OCI-LY7 (cell line): Measurements from ENCODE around the gene THEM5. TPM values are rescaled to one million over a fixed set of nuclear protein-coding genes. Genes with fewer than 3 reads are reported as not detected.
A peak's percentile ranks its signal among the peaks of the same experiment; 100 is the strongest.
"Not testable (repeated sequence)": the region's sequence is repeated elsewhere in the genome, so short reads cannot be mapped to it uniquely, and the experiment has no call there.

Experiments used
- BruUV-seq: library from RNA; stranded (reverse); fragments of 400-500 nt; replicated peaks from 2 replicates; lab custom pipeline; 2021; lab: Mats Ljungman, UMichigan
- CTCF ChIA-PET: fragments of 300-600 bp; sonication (Branson Sonifier 250); formaldehyde crosslinking; loops from one replicate; lab custom pipeline; 2022; ENCODE audit warnings: antibody characterized with exemption; ENCODE audit not compliant: unreplicated experiment; lab: Charles Lee
- POLR2A ChIA-PET: fragments of 300-600 bp; sonication (Branson Sonifier 250); formaldehyde crosslinking; loops from one replicate; lab custom pipeline; 2022; ENCODE audit warnings: antibody characterized with exemption; lab: Charles Lee
- DNase-seq: peaks from one replicate; pipeline ENCODE4 v3.0.0-alpha.2; 2015; ENCODE audit warnings: low spot score
- H2AFZ ChIP-seq: fragments of 200-600 bp; sonication (generic), shearing (Covaris generic); 2 replicates; pipeline ENCODE4 v1.6.1; 2014; ENCODE audit warnings: mild to moderate bottlenecking, antibody characterized with exemption, low read length, moderate library complexity
- H3K27ac ChIP-seq: fragments of 200-600 bp; sonication (generic); 2 replicates; pipeline ENCODE4 v1.5.1; 2014; ENCODE audit warnings: mixed run types, low read depth, mild to moderate bottlenecking, moderate library complexity, low read length, inconsistent platforms; ENCODE audit not compliant: poor library complexity, severe bottlenecking
- H3K36me3 ChIP-seq: fragments of 200-600 bp; sonication (generic); 2 replicates; pipeline ENCODE4 v1.6.1; 2014; ENCODE audit warnings: mild to moderate bottlenecking, antibody characterized with exemption, low read length, moderate library complexity, mixed read lengths; ENCODE audit not compliant: insufficient read depth
- H3K4me1 ChIP-seq: fragments of 200-600 bp; sonication (generic); 2 replicates; pipeline ENCODE4 v1.5.1; 2014; ENCODE audit warnings: mild to moderate bottlenecking, low read length; ENCODE audit not compliant: insufficient read depth, poor library complexity, severe bottlenecking
- H3K4me2 ChIP-seq: fragments of 200-600 bp; sonication (generic); 2 replicates; pipeline ENCODE4 v1.6.1; 2014; ENCODE audit warnings: mild to moderate bottlenecking, low read length
- H3K4me3 ChIP-seq: fragments of 200-600 bp; sonication (generic); 2 replicates; pipeline ENCODE4 v1.5.1; 2014; ENCODE audit warnings: mild to moderate bottlenecking, low read depth, low read length; ENCODE audit not compliant: poor library complexity, severe bottlenecking
- H3K79me2 ChIP-seq: fragments of 200-600 bp; sonication (generic); 2 replicates; pipeline ENCODE4 v1.6.1; 2016; ENCODE audit warnings: low read depth, mild to moderate bottlenecking, low read length, moderate library complexity, mixed read lengths; ENCODE audit not compliant: insufficient read depth
- H3K9me2 ChIP-seq: fragments of 200-600 bp; sonication (generic); 2 replicates; pipeline ENCODE4 v1.6.1; 2016; ENCODE audit warnings: mild to moderate bottlenecking, low read length, mixed read lengths; ENCODE audit not compliant: insufficient read depth
- H3K9me3 ChIP-seq: fragments of 200-600 bp; sonication (generic); 2 replicates; pipeline ENCODE4 v1.6.1; 2014; ENCODE audit warnings: mild to moderate bottlenecking, mixed run types, low read length, mixed read lengths
- H4K20me1 ChIP-seq: fragments of 200-600 bp; sonication (generic); 2 replicates; pipeline ENCODE4 v1.6.1; 2014; ENCODE audit warnings: mild to moderate bottlenecking, antibody characterized with exemption, low read length, moderate library complexity, mixed read lengths; ENCODE audit not compliant: insufficient read depth
- CTCF ChIP-seq: fragments of 200-600 bp; sonication (generic); conservative IDR thresholded peaks from 2 replicates; pipeline ENCODE4 v1.5.1; 2014; ENCODE audit warnings: mild to moderate bottlenecking, antibody characterized with exemption, low read length, moderate library complexity, mixed read lengths
- EZH2phosphoT487 ChIP-seq: fragments of 200-600 bp; sonication (generic); IDR thresholded peaks from 2 replicates; pipeline ENCODE4 v1.6.1; 2018; ENCODE audit warnings: low read depth, borderline replicate concordance, mild to moderate bottlenecking, mixed run types, antibody characterized with exemption, low read length, moderate library complexity, mixed read lengths
- intact Hi-C: fragments of 100-400 bp; cut with micrococcal nuclease; formaldehyde crosslinking; loops from one replicate; pipeline ENCODE4 v1.10.0; 2022; ENCODE audit not compliant: unreplicated experiment
- total RNA-seq, 2 experiments: library from RNA; depleted of rRNA in 1 of 2; stranded (reverse); fragments of >200 nt in 1 of 2; shearing (Covaris generic) in 1 of 2; gene quantifications; 2 replicates each; pipeline ENCODE4 v1.2.3, GENCODE V29; 2014 to 2022

The THEM5 gene
- total RNA-seq, 2 experiments from 2014 or later, result not detected

GRCh38 chr1:151882918-151883317, 29.4 kb upstream of the THEM5 start:
- H4K20me1 ChIP-seq, intact Hi-C loops, H3K4me1 ChIP-seq, DNase-seq, BruUV-seq, H3K9me2 ChIP-seq, H3K79me2 ChIP-seq, H3K36me3 ChIP-seq, H2AFZ ChIP-seq, H3K27ac ChIP-seq, H3K4me3 ChIP-seq, H3K9me3 ChIP-seq, H3K4me2 ChIP-seq, CTCF ChIA-PET: not testable (repeated sequence)
- POLR2A ChIA-PET, result interaction anchor here (1.1 kb wide), 1 partner anchor 39 kb away, joined by 3 read pairs; no protein-coding TSS in a partner anchor

DNA sequence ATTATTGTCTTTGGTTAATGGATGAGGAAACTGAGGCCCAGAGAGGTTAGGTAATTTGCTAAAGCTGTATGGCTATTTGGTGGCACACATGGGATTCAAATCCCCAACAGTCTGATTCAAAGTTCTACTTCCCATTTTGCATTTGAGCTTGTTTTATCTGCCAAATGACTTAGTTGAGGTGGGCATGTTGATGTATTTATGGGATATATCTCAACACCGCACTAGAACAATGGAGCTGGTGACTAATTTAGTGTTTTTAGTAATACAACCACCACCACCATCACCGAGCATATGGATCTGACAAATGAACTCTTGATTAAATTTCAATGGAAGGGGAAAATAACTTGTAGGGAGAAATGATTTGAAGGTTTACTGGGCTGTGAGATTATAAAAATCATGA, 29.0 kb upstream of the THEM5 start:
- no TSS peak for BruUV-seq
- Histone ChIP-seq H2AFZ (no peak overlapping the region), H4K20me1 (no peaks in the 10 kb centered on the region), H3K4me1 (peaks cover 4% of the 10 kb centered on the region), H3K4me2 (no peak overlapping the region), H3K9me3 (no peaks in the 10 kb centered on the region), H3K9me2 (no peaks in the 10 kb centered on the region), H3K27ac (no peak overlapping the region), H3K36me3 (no peaks in the 10 kb centered on the region), H3K79me2 (no peaks in the 10 kb centered on the region), H3K4me3 (no peak overlapping the region)
- DNase-seq, result no peak
- POLR2A ChIA-PET, result interaction anchor here (1.1 to 2.2 kb wide), 2 partner anchors 12 to 38 kb away, joined by 3 to 5 read pairs; no protein-coding TSS in a partner anchor
- intact Hi-C loops, result no loop called here
- CTCF ChIA-PET, result no interaction called here
- TF ChIP-seq CTCF, result no peak
- no peak for TF ChIP-seq EZH2phosphoT487

DNA sequence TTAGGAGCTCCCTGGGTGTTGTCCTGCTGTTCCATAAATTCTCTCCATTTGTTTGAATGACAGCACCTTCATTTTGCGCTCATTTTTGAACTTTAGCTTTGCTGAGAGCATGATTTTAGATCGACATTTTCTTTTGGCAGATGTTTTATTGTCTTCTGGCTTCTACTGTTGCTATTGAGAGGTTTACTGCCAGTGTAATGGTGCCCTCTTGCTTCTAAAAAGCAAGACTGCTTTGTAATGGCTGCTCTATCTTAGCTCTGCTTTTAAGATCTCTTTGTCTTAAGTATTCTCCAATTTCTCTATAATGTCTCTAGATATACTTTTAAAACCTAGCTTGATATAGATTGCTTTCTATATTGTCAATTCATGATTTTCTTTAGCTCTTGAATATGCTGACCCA, 28.0 kb upstream of the THEM5 start:
- Histone ChIP-seq H3K27ac (no peak overlapping the region), H3K36me3 (no peaks in the 10 kb centered on the region), H2AFZ (no peak overlapping the region), H4K20me1 (no peaks in the 10 kb centered on the region), H3K9me2 (no peaks in the 10 kb centered on the region), H3K9me3 (no peaks in the 10 kb centered on the region), H3K4me2 (no peak overlapping the region), H3K4me3 (no peak overlapping the region), H3K79me2 (no peaks in the 10 kb centered on the region), H3K4me1 (peaks cover 4% of the 10 kb centered on the region)
- ChIA-PET POLR2A (interaction anchor here (0.6 to 2.2 kb wide), 5 partner anchors 11 to 166 kb away, joined by 3 to 6 read pairs (median 4); no protein-coding TSS in a partner anchor), CTCF (no interaction called here)
- intact Hi-C loops, result no loop called here
- no TSS peak for BruUV-seq
- peak; percentile 7 for DNase-seq
- TF ChIP-seq CTCF, result no peak; the same call in 1 of the 2 replicates
- TF ChIP-seq EZH2phosphoT487, result no peak
